CD14-positive monocyte (primary cell): ENCODE data around the gene AAGAB. TPM values are rescaled to one million over a fixed set of nuclear protein-coding genes. Genes with fewer than 3 reads are reported as not detected.
A peak's percentile ranks its signal among the peaks of the same experiment; 100 is the strongest.

Experiments used
- DNase-seq, 3 donors: peaks; one replicate each; pipeline ENCODE4 v3.0.0-alpha.2; 2011 to 2022
- H2AFZ ChIP-seq: 2 replicates; pipeline ENCODE4 v1.6.0; 2012; ENCODE audit warnings: mild to moderate bottlenecking, low read depth, low read length, inconsistent platforms; ENCODE audit not compliant: insufficient read depth, poor library complexity, severe bottlenecking
- H3K27ac ChIP-seq, 2 donors: 1 replicate in 1 of 2; 2 replicates in 1 of 2; pipeline ENCODE4 v1.5.1; 2012 to 2013; ENCODE audit warnings: low read length in 2 of 2, control low read depth in 1 of 2, inconsistent platforms in 1 of 2, low read depth in 1 of 2, mild to moderate bottlenecking in 1 of 2
- H3K27me3 ChIP-seq, 2 donors: one replicate each; pipeline versions ENCODE4 v1.6.0 to v1.6.1; 2011 to 2013; ENCODE audit warnings: low read length in 2 of 2; ENCODE audit not compliant: control insufficient read depth in 2 of 2, insufficient read depth in 2 of 2
- H3K36me3 ChIP-seq, 2 donors: replicated peaks in 1 of 2; 1 replicate in 1 of 2; 2 replicates in 1 of 2; pipeline versions ENCODE4 v1.5.1 to v1.6.1; 2012 to 2013; ENCODE audit warnings: low read length in 2 of 2, control low read depth in 1 of 2, inconsistent platforms in 1 of 2, mild to moderate bottlenecking in 1 of 2; ENCODE audit not compliant: insufficient read depth in 2 of 2, control insufficient read depth in 1 of 2
- H3K4me1 ChIP-seq, 2 donors: 1 replicate in 1 of 2; 2 replicates in 1 of 2; pipeline versions ENCODE4 v1.5.1 to v1.6.1; 2012 to 2013; ENCODE audit warnings: low read length in 2 of 2, control low read depth in 1 of 2, inconsistent platforms in 1 of 2, mild to moderate bottlenecking in 1 of 2, moderate library complexity in 1 of 2; ENCODE audit not compliant: insufficient read depth in 2 of 2, control insufficient read depth in 1 of 2
- H3K4me2 ChIP-seq: replicated peaks from 2 replicates; pipeline ENCODE3; 2012; ENCODE audit warnings: low read length, moderate library complexity, mild to moderate bottlenecking; ENCODE audit not compliant: poor library complexity, severe bottlenecking; ENCODE audit errors: extremely low read depth
- H3K4me3 ChIP-seq, 3 experiments: fragments of 200-600 bp in 1 of 3; sonication (generic) in 1 of 3; replicated peaks in 1 of 3; 1 replicate in 2 of 3; 2 replicates in 1 of 3; pipeline ENCODE4 v1.5.1; 2011 to 2013; ENCODE audit warnings: low read length in 3 of 3, mild to moderate bottlenecking in 3 of 3, control low read depth in 2 of 3, low read depth in 2 of 3, inconsistent platforms in 1 of 3, moderate library complexity in 1 of 3
- H3K79me2 ChIP-seq: 2 replicates; pipeline ENCODE4 v1.6.0; 2012; ENCODE audit warnings: mild to moderate bottlenecking, control low read depth, inconsistent platforms, low read length, moderate library complexity; ENCODE audit not compliant: insufficient read depth
- H3K9ac ChIP-seq: 2 replicates; pipeline ENCODE4 v1.6.0; 2017; ENCODE audit warnings: low read length, mild to moderate bottlenecking; ENCODE audit not compliant: insufficient read depth, poor library complexity, severe bottlenecking
- H3K9me3 ChIP-seq, 2 donors: replicated peaks in 1 of 2; 1 replicate in 1 of 2; 2 replicates in 1 of 2; pipeline versions ENCODE4 v1.5.1 to v1.6.1; 2012 to 2013; ENCODE audit warnings: low read length in 2 of 2, control low read depth in 1 of 2; ENCODE audit not compliant: control insufficient read depth in 1 of 2, insufficient read depth in 1 of 2
- H4K20me1 ChIP-seq: 2 replicates; pipeline ENCODE4 v1.6.0; 2012; ENCODE audit warnings: mild to moderate bottlenecking, low read length, control low read depth, moderate library complexity; ENCODE audit not compliant: insufficient read depth
- H3K27ac Mint-ChIP-seq, 7 donors: one replicate each; pipeline ENCODE4 v1.8.0; 2020; ENCODE audit warnings: mild to moderate bottlenecking in 7 of 7, mixed read lengths in 7 of 7, moderate library complexity in 6 of 7, inconsistent platforms in 2 of 7
- H3K27me3 Mint-ChIP-seq, 3 donors: one replicate each; pipeline ENCODE4 v1.8.0; 2021 to 2022; ENCODE audit warnings: low read depth in 3 of 3, mild to moderate bottlenecking in 3 of 3, mixed read lengths in 3 of 3, moderate library complexity in 3 of 3, inconsistent platforms in 1 of 3
- H3K36me3 Mint-ChIP-seq, 2 donors: one replicate each; pipeline ENCODE4 v1.8.0; 2020; ENCODE audit warnings: mixed read lengths in 2 of 2, inconsistent platforms in 1 of 2, mild to moderate bottlenecking in 1 of 2
- H3K4me1 Mint-ChIP-seq: one replicate; pipeline ENCODE4 v1.8.0; 2020; ENCODE audit warnings: mild to moderate bottlenecking, mixed read lengths
- H3K4me3 Mint-ChIP-seq, 2 donors: one replicate each; pipeline ENCODE4 v1.8.0; 2020; ENCODE audit warnings: mild to moderate bottlenecking in 2 of 2, mixed read lengths in 2 of 2, moderate library complexity in 1 of 2
- H3K9me3 Mint-ChIP-seq, 7 donors: one replicate each; pipeline ENCODE4 v1.8.0; 2020 to 2022; ENCODE audit warnings: mixed read lengths in 7 of 7, mild to moderate bottlenecking in 6 of 7, moderate library complexity in 6 of 7, inconsistent platforms in 2 of 7
- WGBS: methylation state at CpG from one replicate; pipeline ENCODE4 v1.1.5; 2013; ENCODE audit warnings: missing lambda C conversion rate; ENCODE audit not compliant: insufficient coverage; 5-methylcytosine and 5-hydroxymethylcytosine counted together
- intact Hi-C, 2 donors: fragments of 100-400 bp; cut with micrococcal nuclease; formaldehyde crosslinking; loops; one replicate each; pipeline versions ENCODE4 v1.15.0 to v1.15.1; 2023
- polyA plus RNA-seq, 3 donors: library from polyadenylated mRNA; depleted of rRNA in 1 of 3; unstranded in 2 of 3; stranded (reverse) in 1 of 3; fragments of 300-500 nt in 2 of 3; fragments of >200 nt in 1 of 3; fragmentation: Illumina TruSeq in 2 of 3; gene quantifications; 1 replicate in 2 of 3; 2 replicates in 1 of 3; pipeline ENCODE4 v1.2.3, GENCODE V29; 2012 to 2021
- TF ChIP-seq, protein P1 (sequence below): fragments of 200-600 bp; IDR thresholded peaks from one replicate; pipeline ENCODE4 v1.8.0; 2022; ENCODE audit warnings: antibody characterized with exemption, mild to moderate bottlenecking

AAGAB gene
- polyA plus RNA-seq, 3 donors = 11.2 to 40.4 (median 30.1) TPM

GRCh38 chr15:67256051-67256450 is 1.6 kb upstream of the AAGAB start:
- peaks cover 0 to 1% (median 0%) of the 10 kb centered on the region in 7 donors for H3K9me3 Mint-ChIP-seq
- H3K4me3 Mint-ChIP-seq = peak overlapping the region in 1 of 2 donors; percentile 27
- Histone ChIP-seq H3K9ac (no peak overlapping the region), H3K9me3 (no peaks in the 10 kb centered on the region), H3K4me1 (peaks cover 21 to 28% of the 10 kb centered on the region in 2 donors), H3K27me3 (peaks cover 6% of the 10 kb centered on the region in 2 donors), H4K20me1 (no peaks in the 10 kb centered on the region), H3K4me3 (no peak overlapping the region), H2AFZ (no peak overlapping the region), H3K27ac (no peak overlapping the region), H3K79me2 (peaks cover 31% of the 10 kb centered on the region), H3K36me3 (no peaks in the 10 kb centered on the region), H3K4me2 (no peak overlapping the region)
- peak in 1 of 3 donors; percentile 6 for DNase-seq
- peak overlapping the region in 3 of 7 donors; percentile 4 to 84 (median 46) for H3K27ac Mint-ChIP-seq
- H3K4me1 Mint-ChIP-seq = peaks cover 30% of the 10 kb centered on the region
- intact Hi-C loops = loop anchor here (10.0 kb wide), 1 partner anchor 191 kb away; the partner anchor contains the start of gene SMAD3 (in 2 of the 2)
- WGBS = no CpG with 5 or more reads among the region's 3 CpGs
- H3K27me3 Mint-ChIP-seq = peaks cover 4 to 12% (median 11%) of the 10 kb centered on the region in 3 donors
- TF ChIP-seq, protein P1, sequence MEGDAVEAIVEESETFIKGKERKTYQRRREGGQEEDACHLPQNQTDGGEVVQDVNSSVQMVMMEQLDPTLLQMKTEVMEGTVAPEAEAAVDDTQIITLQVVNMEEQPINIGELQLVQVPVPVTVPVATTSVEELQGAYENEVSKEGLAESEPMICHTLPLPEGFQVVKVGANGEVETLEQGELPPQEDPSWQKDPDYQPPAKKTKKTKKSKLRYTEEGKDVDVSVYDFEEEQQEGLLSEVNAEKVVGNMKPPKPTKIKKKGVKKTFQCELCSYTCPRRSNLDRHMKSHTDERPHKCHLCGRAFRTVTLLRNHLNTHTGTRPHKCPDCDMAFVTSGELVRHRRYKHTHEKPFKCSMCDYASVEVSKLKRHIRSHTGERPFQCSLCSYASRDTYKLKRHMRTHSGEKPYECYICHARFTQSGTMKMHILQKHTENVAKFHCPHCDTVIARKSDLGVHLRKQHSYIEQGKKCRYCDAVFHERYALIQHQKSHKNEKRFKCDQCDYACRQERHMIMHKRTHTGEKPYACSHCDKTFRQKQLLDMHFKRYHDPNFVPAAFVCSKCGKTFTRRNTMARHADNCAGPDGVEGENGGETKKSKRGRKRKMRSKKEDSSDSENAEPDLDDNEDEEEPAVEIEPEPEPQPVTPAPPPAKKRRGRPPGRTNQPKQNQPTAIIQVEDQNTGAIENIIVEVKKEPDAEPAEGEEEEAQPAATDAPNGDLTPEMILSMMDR = no peak
- H3K36me3 Mint-ChIP-seq = no peaks in the 10 kb centered on the region

DNA sequence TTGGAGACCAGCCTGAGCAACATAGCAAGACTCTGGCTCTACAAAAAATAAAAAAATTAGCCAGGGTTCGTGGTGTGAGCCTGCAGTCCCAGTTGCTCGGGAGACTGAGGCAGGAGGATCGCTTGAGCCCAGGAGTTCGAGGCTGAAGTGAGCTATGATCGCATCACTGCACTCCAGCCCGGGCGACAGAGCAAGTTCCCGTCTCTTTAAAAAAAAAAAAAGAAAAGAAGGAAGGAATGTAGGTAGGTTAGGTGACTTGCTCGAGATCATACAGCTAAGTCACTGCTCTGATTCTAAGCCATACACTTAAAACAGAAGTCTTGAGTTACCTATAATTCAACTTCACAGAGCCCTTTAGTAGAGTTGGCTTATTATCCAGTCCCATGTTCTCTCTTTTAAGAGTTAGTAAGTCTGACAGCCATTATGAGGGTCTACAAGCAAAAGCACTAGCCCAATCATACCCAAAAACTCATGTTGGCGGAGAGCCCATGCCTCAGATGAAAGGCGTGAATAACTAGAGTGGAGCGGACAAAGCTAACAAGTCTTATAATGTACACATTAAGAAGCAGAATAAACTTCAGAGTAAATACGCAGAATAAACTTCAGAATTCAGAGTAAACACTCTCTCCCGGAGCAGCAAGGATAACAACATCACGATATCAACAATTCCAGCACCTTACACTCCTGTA is 768 bp downstream of the AAGAB start:
- Histone ChIP-seq H3K36me3 (no peaks in the 10 kb centered on the region), H2AFZ (peak overlapping the region; percentile 91), H3K4me1 (peaks cover 21 to 28% of the 10 kb centered on the region in 2 donors), H4K20me1 (peaks cover 7% of the 10 kb centered on the region), H3K27me3 (peaks cover 6% of the 10 kb centered on the region in 2 donors), H3K9me3 (no peaks in the 10 kb centered on the region), H3K9ac (peak overlapping the region; percentile 95), H3K4me2 (peak overlapping the region; percentile 90), H3K27ac (peak overlapping the region; percentile 74 to 97), H3K79me2 (peaks cover 55% of the 10 kb centered on the region), H3K4me3 (peak overlapping the region; percentile 89 to 95 (median 91))
- intact Hi-C loops = loop anchor here (10.0 kb wide), 1 partner anchor 189 kb away; the partner anchor contains the start of gene SMAD3 (in 2 of the 2)
- peaks cover 0 to 3% of the 10 kb centered on the region in 2 donors for H3K36me3 Mint-ChIP-seq
- H3K4me1 Mint-ChIP-seq = peaks cover 36% of the 10 kb centered on the region
- peak overlapping the region; percentile 94 to 98 (median 96) for H3K27ac Mint-ChIP-seq
- peak overlapping the region; percentile 99 for H3K4me3 Mint-ChIP-seq
- H3K27me3 Mint-ChIP-seq = peaks cover 4 to 11% (median 11%) of the 10 kb centered on the region in 3 donors
- WGBS = 38% methylated on average over 6 of the region's 15 CpGs
- DNase-seq = peak in 1 of 3 donors; percentile 5
- TF ChIP-seq, protein P1 = no peak
- peaks cover 0 to 1% (median 0%) of the 10 kb centered on the region in 7 donors for H3K9me3 Mint-ChIP-seq
